ENCODE data around the gene FOLR2.
A peak's percentile ranks its signal among the peaks of the same experiment; 100 is the strongest.

Gene FOLR2

GRCh38 chr11:72229925-72230763 lies 13.6 kb downstream of the FOLR2 start:
- ATAC-seq: no peak
- DNase-seq: no peak

- ATAC-seq (no peak), DNase-seq (no peak)
These were observed 14.3 kb downstream of the FOLR2 start for GRCh38 chr11:72230764-72231365.

- DNase-seq (no peak), ATAC-seq (no peak)
These were observed 15.0 kb downstream of the FOLR2 start for GRCh38 chr11:72231396-72232259.

GRCh38 chr11:72232260-72233055 lies 15.9 kb downstream of the FOLR2 start:
- ATAC-seq (no peak), DNase-seq (no peak)

GRCh38 chr11:72233056-72233772 lies 16.6 kb downstream of the FOLR2 start:
- DNase-seq: no peak
- no peak for ATAC-seq

GRCh38 chr11:72233773-72234513 lies 17.3 kb downstream of the FOLR2 start:
- DNase-seq (no peak), ATAC-seq (no peak)

GRCh38 chr11:72234514-72234830 lies 17.9 kb downstream of the FOLR2 start:
- no peak for ATAC-seq
- DNase-seq: no peak

GRCh38 chr11:72234920-72235319 lies 18.3 kb downstream of the FOLR2 start:
- no peak for ATAC-seq
- no peak for DNase-seq

- DNase-seq (no peak), ATAC-seq (no peak)
These were observed 18.9 kb downstream of the FOLR2 start for GRCh38 chr11:72235351-72236057.

- ATAC-seq (no peak), DNase-seq (no peak)
These were observed 19.6 kb downstream of the FOLR2 start for GRCh38 chr11:72236083-72236697.

GRCh38 chr11:72236774-72237111 lies 20.1 kb downstream of the FOLR2 start:
- ATAC-seq (no peak), DNase-seq (no peak)

- ATAC-seq: no peak
These were observed 20.7 kb downstream of the FOLR2 start for GRCh38 chr11:72237112-72237931.

GRCh38 chr11:72238040-72238450 lies 21.5 kb downstream of the FOLR2 start:
- no peak for ATAC-seq

More at GRCh38 chr11:72237112-72237931, 20.7 kb downstream of the FOLR2 start:
- no peak for DNase-seq

GRCh38 chr11:72238492-72239312 lies 22.1 kb downstream of the FOLR2 start:
- ATAC-seq (no peak), DNase-seq (no peak)

More at GRCh38 chr11:72238040-72238450, 21.5 kb downstream of the FOLR2 start:
- DNase-seq: peak; percentile 61

GRCh38 chr11:72239313-72239848 lies 22.8 kb downstream of the FOLR2 start:
- peak; percentile 17 for DNase-seq

GRCh38 chr11:72239849-72240460 lies 23.4 kb downstream of the FOLR2 start:
- ATAC-seq (no peak), DNase-seq (no peak)

More at GRCh38 chr11:72239313-72239848, 22.8 kb downstream of the FOLR2 start:
- ATAC-seq: no peak

Data from stimulated activated naive CD8-positive, alpha-beta T cell treated with anti-CD3 and anti-CD28 coated beads, Interleukin-15, Interleukin-2, amounts not matched to agents 100 U/mL and 50 U/mL, for 24 hours (primary cell).